Thoracic aorta (tissue), 2 donors: ENCODE data around the gene NCKAP1. TPM values are rescaled to one million over a fixed set of nuclear protein-coding genes. Genes with fewer than 3 reads are reported as not detected.
A peak's percentile ranks its signal among the peaks of the same experiment; 100 is the strongest.
"Not testable (repeated sequence)": the region's sequence is repeated elsewhere in the genome, so short reads cannot be mapped to it uniquely, and the experiment has no call there.

Experiments used
- ATAC-seq: fragments of 150-250 bp; one replicate; pipeline ENCODE4 v1.8.0; 2017; ENCODE audit warnings: low read depth; ENCODE audit not compliant: insufficient number of reproducible peaks, low FRiP score
- DNase-seq: peaks from one replicate; pipeline ENCODE4 v3.0.0-alpha.2; 2020; ENCODE audit warnings: low spot score
- H3K27ac ChIP-seq, 2 donors: fragments of 200-600 bp; sonication (generic); 1 replicate in 1 of 2; 2 replicates in 1 of 2; pipeline ENCODE4 v1.5.1; 2016; ENCODE audit warnings: mild to moderate bottlenecking in 2 of 2, moderate library complexity in 2 of 2
- H3K27me3 ChIP-seq: fragments of 200-600 bp; sonication (generic); replicated peaks from 2 replicates; pipeline ENCODE4 v1.6.0; 2016; ENCODE audit warnings: mild to moderate bottlenecking; ENCODE audit not compliant: insufficient read depth
- H3K36me3 ChIP-seq: fragments of 200-600 bp; sonication (generic); one replicate; pipeline ENCODE4 v1.5.1; 2016
- H3K4me1 ChIP-seq, 2 donors: fragments of 200-600 bp; sonication (generic); 1 replicate in 1 of 2; 2 replicates in 1 of 2; pipeline versions ENCODE4 v1.5.1 to v1.6.0; 2016; ENCODE audit warnings: low read depth in 2 of 2, mild to moderate bottlenecking in 1 of 2; ENCODE audit not compliant: control insufficient read depth in 1 of 2
- H3K4me3 ChIP-seq: fragments of 200-600 bp; sonication (generic); 2 replicates; pipeline ENCODE4 v1.5.1; 2016; ENCODE audit warnings: mild to moderate bottlenecking
- H3K9me3 ChIP-seq: fragments of 200-600 bp; sonication (generic); 2 replicates; pipeline ENCODE4 v1.5.1; 2016
- CTCF ChIP-seq: fragments of 200-600 bp; sonication (generic); IDR thresholded peaks from one replicate; pipeline ENCODE4 v1.5.1; 2019; ENCODE audit warnings: antibody characterized with exemption
- total RNA-seq, 2 donors: library from RNA; depleted of rRNA; stranded (reverse); fragments of >200 nt; gene quantifications; one replicate each; pipeline versions ENCODE4 v1.1.0 to v1.2.3, GENCODE V29; 2016

NCKAP1 gene
- total RNA-seq, 2 donors from 2014 or later = 116 to 159 TPM

GRCh38 chr2:182897137-182897536, 141.1 kb downstream of the NCKAP1 start:
- Histone ChIP-seq H3K4me1 (peaks cover 23 to 41% of the 10 kb centered on the region in 2 donors), H3K9me3 (no peaks in the 10 kb centered on the region), H3K27ac (peak overlapping the region in 1 of 2 donors; percentile 75), H3K27me3 (no peaks in the 10 kb centered on the region), H3K4me3 (no peak overlapping the region), H3K36me3 (no peaks in the 10 kb centered on the region)
- no peak for DNase-seq
- TF ChIP-seq CTCF = no peak
- ATAC-seq = no peak

- DNase-seq (no peak), ATAC-seq (no peak)
- no peaks in the 10 kb centered on the region for H3K9me3 ChIP-seq
- no peaks in the 10 kb centered on the region for H3K27me3 ChIP-seq
- H3K4me3 ChIP-seq = no peak overlapping the region
- H3K27ac ChIP-seq = peak overlapping the region; percentile 35 to 75
- no peak for TF ChIP-seq CTCF
- H3K36me3 ChIP-seq = no peaks in the 10 kb centered on the region
- H3K4me1 ChIP-seq = peaks cover 23 to 42% of the 10 kb centered on the region in 2 donors
These were observed 142.5 kb downstream of the NCKAP1 start for GRCh38 chr2:182895798-182896197.

GRCh38 chr2:182895169-182895568, 143.1 kb downstream of the NCKAP1 start:
- DNase-seq (no peak), ATAC-seq (no peak)
- H3K27ac ChIP-seq = peak overlapping the region; percentile 35 to 75
- no peak overlapping the region for H3K4me3 ChIP-seq
- H3K27me3 ChIP-seq = no peaks in the 10 kb centered on the region
- no peaks in the 10 kb centered on the region for H3K36me3 ChIP-seq
- H3K9me3 ChIP-seq = no peaks in the 10 kb centered on the region
- H3K4me1 ChIP-seq = peaks cover 23 to 42% of the 10 kb centered on the region in 2 donors
- TF ChIP-seq CTCF = no peak

- no peaks in the 10 kb centered on the region for H3K9me3 ChIP-seq
- H3K27me3 ChIP-seq = no peaks in the 10 kb centered on the region
- H3K4me3 ChIP-seq = no peak overlapping the region
- DNase-seq (no peak), ATAC-seq (peak; percentile 73)
- H3K4me1 ChIP-seq = peaks cover 23 to 42% of the 10 kb centered on the region in 2 donors
- no peak for TF ChIP-seq CTCF
- no peaks in the 10 kb centered on the region for H3K36me3 ChIP-seq
- H3K27ac ChIP-seq = peak overlapping the region; percentile 75 to 81
These were observed 144.1 kb downstream of the NCKAP1 start for GRCh38 chr2:182894174-182894573.

GRCh38 chr2:182893666-182894065, 144.6 kb downstream of the NCKAP1 start:
- no peak for ATAC-seq
- Histone ChIP-seq H3K27me3 (no peaks in the 10 kb centered on the region), H3K9me3 (no peaks in the 10 kb centered on the region), H3K4me1 (peaks cover 23 to 42% of the 10 kb centered on the region in 2 donors), H3K4me3 (no peak overlapping the region), H3K27ac (peak overlapping the region; percentile 75 to 81), H3K36me3 (no peaks in the 10 kb centered on the region)
- no peak for DNase-seq
- TF ChIP-seq CTCF = no peak

- not testable (repeated sequence) for H3K4me3 ChIP-seq, ATAC-seq, H3K9me3 ChIP-seq, H3K36me3 ChIP-seq, H3K27me3 ChIP-seq, DNase-seq
- peaks cover 23 to 42% of the 10 kb centered on the region in 2 donors for H3K4me1 ChIP-seq
- peak overlapping the region in 1 of 2 donors; percentile 75 for H3K27ac ChIP-seq
These were observed 145.2 kb downstream of the NCKAP1 start for GRCh38 chr2:182893035-182893434.
